Fibroblast of peridontal ligament (primary cell): Measurements from ENCODE around the gene PTPRD.
"Not testable (repeated sequence)": the region's sequence is repeated elsewhere in the genome, so short reads cannot be mapped to it uniquely, and the experiment has no call there.

Experiments
- DNase-seq: peaks from one replicate; pipeline ENCODE4 v3.0.0-alpha.2; 2010; ENCODE audit errors: extremely low read depth

Gene PTPRD

GRCh38 chr9:9970514-9970913, 642.3 kb downstream of the PTPRD start:
- no peak for DNase-seq

GRCh38 chr9:9963841-9964240, 649.0 kb downstream of the PTPRD start:
- no peak for DNase-seq

GRCh38 chr9:9961934-9962333, 650.9 kb downstream of the PTPRD start:
- DNase-seq: no peak

- no peak for DNase-seq
Measured at GRCh38 chr9:9961487-9961886, 651.3 kb downstream of the PTPRD start.

GRCh38 chr9:9951556-9952160, 661.1 kb downstream of the PTPRD start:
- DNase-seq: no peak

- DNase-seq: no peak
Measured at GRCh38 chr9:9950813-9951212, 662.0 kb downstream of the PTPRD start.

GRCh38 chr9:9949978-9950377, 662.8 kb downstream of the PTPRD start:
- DNase-seq: no peak

GRCh38 chr9:9949368-9949767, 663.4 kb downstream of the PTPRD start:
- DNase-seq: no peak

- no peak for DNase-seq
Measured at GRCh38 chr9:9945966-9946365, 666.8 kb downstream of the PTPRD start.

GRCh38 chr9:9942764-9943424, 669.9 kb downstream of the PTPRD start:
- DNase-seq: peak; percentile 55

- no peak for DNase-seq
Measured at GRCh38 chr9:9938432-9938831, 674.4 kb downstream of the PTPRD start.

- not testable (repeated sequence) for DNase-seq
Measured at GRCh38 chr9:9931464-9931863, 681.3 kb downstream of the PTPRD start.

- DNase-seq: no peak
Measured at GRCh38 chr9:9924376-9924775, 688.4 kb downstream of the PTPRD start.

GRCh38 chr9:9921805-9922204, 691.0 kb downstream of the PTPRD start:
- no peak for DNase-seq

GRCh38 chr9:9920425-9921060, 692.3 kb downstream of the PTPRD start:
- DNase-seq: no peak

- no peak for DNase-seq
Measured at GRCh38 chr9:9919174-9919775, 693.5 kb downstream of the PTPRD start.

- no peak for DNase-seq
Measured at GRCh38 chr9:9917400-9917799, 695.4 kb downstream of the PTPRD start.

GRCh38 chr9:9914174-9914573, 698.6 kb downstream of the PTPRD start:
- no peak for DNase-seq

GRCh38 chr9:9913276-9913832, 699.4 kb downstream of the PTPRD start:
- DNase-seq: no peak

- DNase-seq: no peak
Measured at GRCh38 chr9:9912459-9912858, 700.3 kb downstream of the PTPRD start.

- DNase-seq: no peak
Measured at GRCh38 chr9:9905736-9906135, 707.1 kb downstream of the PTPRD start.

- no peak for DNase-seq
Measured at GRCh38 chr9:9904041-9904440, 708.8 kb downstream of the PTPRD start.

- DNase-seq: no peak
Measured at GRCh38 chr9:9901624-9902023, 711.2 kb downstream of the PTPRD start.
